CD4-positive, alpha-beta T cell treated with Interleukin-10 for 1 hour (primary cell): ENCODE results near the gene MARVELD3.
A peak's percentile ranks its signal among the peaks of the same experiment; 100 is the strongest.
"Not testable (repeated sequence)": the region's sequence is repeated elsewhere in the genome, so short reads cannot be mapped to it uniquely, and the experiment has no call there.

Experiments used
- DNase-seq: peaks from one replicate; pipeline ENCODE4 v3.0.0-alpha.2; 2020

The MARVELD3 gene

GRCh38 chr16:71626018-71626857 is at the start of gene MARVELD3:
TSS of gene MARVELD3 (plus strand) at chr16:71626184. CDS start at chr16:71626230, 46 bp downstream.
- DNase-seq, result peak; percentile 9

- DNase-seq, result no peak
Observed at GRCh38 chr16:71576971-71577370, 49.0 kb upstream of the MARVELD3 start, which contains the start of gene TAT. TSS of gene TAT (minus strand) at chr16:71577092. CDS start at chr16:71576415, 677 bp downstream.

DNA sequence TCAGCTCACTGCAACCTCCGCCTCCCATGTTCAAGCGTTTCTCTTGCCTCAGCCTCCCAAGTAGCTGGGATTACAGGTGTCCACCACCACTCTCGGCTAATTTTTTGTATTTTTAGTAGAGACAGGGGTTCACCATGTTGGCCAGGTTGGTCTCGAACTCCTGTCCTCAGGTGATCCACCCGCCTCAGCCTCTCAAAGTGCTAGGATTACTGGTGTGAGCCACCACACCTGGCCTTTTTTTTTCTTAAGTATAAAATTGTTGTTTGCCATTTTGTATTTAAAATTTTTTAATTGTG is 43.5 kb upstream of the MARVELD3 start:
- DNase-seq, result not testable (repeated sequence)

DNA sequence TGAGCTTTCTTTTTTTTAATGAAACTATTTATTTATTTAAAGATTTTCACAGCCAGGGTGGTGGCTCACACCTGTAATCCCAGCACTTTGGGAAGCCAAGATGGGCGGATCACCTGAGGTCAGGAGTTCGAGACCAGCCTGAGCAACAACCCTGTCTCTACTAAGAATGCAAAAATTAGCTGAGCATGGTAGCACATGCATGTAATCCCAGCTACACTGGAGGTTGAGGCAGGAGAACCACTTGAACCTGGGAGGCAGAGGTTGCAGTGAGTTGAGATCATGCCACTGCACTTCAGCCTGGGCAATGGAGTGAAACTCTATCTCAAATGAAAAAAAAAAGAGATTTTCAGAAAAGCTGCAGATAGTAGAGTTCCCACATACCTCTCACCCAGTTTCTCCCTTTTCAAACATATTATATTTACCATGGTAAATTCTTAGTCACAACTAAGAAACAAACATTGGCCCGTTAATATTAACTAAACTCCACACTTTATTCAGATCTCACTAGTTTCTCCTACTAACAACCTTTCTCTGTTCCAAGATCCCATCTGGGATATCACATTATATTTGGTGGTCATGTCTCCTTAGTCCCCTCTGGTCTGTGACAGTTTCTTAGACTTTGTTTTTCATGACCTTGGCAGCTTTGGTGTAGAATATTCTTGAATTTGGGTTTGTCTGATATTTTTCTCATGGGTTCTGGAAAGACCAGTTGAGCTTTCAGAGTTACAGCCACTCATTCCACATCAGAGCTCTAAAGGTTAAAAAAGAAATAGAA is 41.3 kb upstream of the MARVELD3 start:
- no peak for DNase-seq

- no peak for DNase-seq
Observed at GRCh38 chr16:71585318-71585703, 40.7 kb upstream of the MARVELD3 start.

DNA sequence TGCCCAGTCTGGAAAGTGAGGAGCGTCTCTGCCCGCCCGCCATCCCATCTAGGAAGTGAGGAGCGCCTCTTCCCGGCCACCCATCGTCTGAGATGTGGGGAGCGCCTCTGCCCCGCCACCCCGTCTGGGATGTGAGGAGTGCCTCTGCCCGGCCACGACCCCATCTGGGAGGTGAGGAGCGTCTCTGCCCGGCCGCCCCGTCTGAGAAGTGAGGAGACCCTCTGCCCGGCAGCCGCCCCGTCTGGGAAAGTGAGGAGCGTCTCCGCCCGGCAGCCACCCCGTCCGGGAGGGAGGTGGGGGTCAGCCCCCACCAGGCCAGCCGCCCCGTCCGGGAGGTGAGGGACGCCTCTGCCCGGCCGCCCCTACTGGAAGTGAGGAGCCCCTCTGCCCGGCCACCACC is 36.6 kb upstream of the MARVELD3 start:
- not testable (repeated sequence) for DNase-seq

DNA sequence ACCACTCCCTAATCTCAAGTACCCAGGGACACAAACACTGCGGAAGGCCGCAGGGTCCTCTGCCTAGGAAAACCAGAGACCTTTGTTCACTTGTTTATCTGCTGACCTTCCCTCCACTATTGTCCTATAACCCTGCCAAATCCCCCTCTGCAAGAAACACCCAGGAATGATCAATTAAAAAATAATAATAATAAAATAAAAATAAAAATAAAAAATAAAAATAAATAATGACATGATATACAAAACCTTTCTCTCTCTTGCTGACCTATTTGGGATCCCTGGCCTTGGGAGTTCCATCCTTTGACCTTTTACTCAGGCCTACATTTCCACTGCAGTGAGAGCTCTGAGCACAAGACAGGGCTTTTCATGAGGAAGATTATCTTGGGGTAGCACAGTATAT is 35.9 kb upstream of the MARVELD3 start:
- DNase-seq, result not testable (repeated sequence)

DNA sequence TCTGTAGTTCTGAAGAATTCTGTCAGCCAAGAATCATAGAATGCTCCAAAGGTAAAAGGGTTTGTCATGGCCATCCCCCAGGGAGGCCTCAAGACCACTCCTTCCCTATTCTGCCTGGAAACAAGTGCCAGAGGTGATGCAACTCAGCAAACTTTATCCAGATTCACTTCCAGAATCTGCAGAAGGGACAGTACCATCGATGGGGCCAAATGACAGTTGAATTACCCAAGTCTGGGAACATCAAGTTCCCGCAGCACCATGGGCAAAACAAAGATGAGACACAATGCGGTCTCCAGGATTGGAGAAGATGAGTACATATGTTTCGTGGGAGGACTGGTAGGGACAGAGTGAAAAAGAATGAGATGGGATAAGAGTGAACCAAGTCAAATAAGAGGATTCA is 35.4 kb upstream of the MARVELD3 start:
- no peak for DNase-seq

DNA sequence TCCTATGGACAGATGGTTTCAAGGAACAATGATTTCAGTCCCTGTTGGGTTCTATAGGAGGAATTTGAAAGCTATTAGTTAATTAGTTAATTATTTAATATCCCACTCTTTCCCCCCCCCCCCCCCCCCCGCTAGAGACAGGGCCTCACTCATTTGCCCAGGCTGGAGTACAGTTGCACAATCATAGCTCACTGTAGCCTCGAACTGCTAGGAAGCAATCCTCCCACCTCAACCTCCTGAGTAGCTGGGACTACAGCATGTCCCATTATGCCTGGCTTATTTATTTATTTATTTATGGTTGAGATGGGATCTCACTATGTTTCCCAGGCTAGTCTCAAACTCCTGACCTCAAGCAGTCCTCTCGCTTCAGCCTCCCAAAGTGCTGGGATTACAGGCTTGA is 34.1 kb upstream of the MARVELD3 start:
- DNase-seq, result no peak

DNA sequence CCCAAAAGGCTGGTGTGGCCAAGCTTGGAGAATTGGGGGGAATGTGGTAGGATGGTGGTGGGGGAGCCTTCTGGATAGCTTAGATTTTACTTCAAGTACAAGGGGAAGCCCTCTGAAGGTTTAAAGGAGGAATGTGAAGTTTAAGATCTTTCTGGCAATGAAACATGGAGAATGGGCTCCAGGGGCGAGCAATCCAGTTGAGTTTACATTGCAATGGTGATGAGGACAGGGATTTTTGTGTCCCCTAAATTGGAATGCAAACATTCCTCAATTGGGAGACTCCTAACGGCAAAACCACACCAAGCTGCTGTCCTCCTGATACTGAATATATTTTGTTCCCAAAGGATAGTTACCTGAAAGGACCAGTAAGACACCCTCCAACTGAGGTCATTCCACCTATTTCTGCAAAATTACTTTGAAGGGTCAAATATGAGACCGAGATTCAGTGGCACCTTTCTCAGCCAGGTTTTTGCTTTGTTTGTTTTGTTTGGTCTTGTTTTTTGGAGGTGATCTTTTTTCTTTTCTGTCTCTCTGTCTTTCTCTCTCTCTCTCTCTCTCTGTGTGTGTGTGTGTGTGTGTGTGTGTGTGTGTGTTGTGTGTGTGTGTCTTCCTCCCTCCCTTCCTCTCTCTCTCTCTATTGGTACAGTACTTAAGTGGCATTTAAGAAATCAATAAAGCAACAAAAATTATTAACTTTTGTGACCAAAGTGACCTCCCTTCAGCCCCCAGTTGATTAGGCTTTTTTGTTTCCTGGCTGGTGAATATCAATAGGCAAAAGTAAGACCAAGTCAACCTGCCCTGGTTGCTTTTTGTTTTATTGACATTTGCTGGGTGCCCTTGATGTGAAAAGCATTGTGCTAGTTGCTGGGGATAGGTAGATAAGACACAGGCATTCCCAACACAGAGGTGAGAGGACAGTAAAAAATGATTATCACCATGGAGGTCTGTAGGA is 32.7 kb upstream of the MARVELD3 start:
- no peak for DNase-seq

- DNase-seq, result no peak
Observed at GRCh38 chr16:71594000-71594646, 31.9 kb upstream of the MARVELD3 start.

DNA sequence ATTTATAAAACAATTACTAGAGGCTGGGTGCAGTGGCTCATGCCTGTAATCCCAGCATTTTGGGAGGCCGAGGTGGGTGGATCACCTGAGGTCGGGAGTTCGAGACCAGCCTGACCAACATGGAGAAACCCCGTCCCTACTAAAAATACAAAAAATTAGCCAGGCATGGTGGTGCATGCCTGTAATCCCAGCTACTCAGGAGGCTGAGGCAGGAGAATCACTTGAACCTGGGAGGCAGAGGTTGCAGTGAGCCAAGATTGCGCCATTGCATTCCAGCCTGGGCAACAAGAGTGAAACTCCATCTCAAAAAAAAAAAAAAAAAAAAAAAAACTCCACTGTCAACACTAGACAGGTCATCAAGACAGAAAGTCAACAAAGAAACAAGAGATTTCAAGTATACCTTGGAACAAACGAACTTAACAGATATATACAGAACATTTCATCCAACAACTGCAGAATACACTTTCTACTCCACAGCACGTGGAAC is 30.6 kb upstream of the MARVELD3 start:
- DNase-seq, result not testable (repeated sequence)

- not testable (repeated sequence) for DNase-seq
Observed at GRCh38 chr16:71598426-71598825, 27.6 kb upstream of the MARVELD3 start.

GRCh38 chr16:71600822-71601221 is 25.2 kb upstream of the MARVELD3 start:
- no peak for DNase-seq

DNA sequence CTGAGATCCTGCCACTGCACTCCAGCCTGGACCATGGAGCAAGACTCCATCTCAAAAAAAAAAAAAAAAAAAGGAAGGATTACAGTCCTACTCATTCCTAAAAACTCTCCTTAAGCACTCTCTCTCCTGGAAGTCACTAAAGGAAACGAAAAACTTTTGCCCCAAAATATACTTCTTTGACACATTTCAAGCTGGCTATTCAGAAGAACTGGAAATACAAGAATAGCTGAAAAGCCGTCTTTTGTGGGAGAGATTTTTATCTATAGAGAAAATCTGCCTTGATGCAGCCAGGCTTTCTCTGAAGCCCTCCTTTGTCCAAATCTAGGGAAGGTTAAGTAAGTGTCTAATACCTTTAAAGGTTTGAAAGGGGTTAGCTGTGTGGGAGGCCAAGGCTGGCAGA is 16.9 kb upstream of the MARVELD3 start:
- DNase-seq, result no peak

DNA sequence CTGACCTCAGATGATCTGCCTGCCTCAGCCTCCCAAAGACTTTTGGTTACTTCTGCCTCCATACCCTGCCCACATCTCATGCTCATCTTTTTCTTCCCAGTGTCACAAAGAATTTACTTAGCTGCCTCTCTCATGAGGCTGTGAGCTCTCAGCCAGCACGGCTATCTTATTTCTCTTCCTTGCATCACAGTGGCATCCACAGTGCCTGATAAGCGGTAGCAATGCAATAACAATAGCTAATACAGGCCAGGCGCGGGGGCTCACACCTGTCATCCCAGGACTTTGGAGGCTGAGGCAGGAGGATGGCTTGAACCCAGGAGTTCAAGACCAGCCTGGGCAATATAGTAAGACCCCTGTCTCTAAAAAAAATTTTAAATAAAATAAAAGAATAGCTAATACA is 15.5 kb upstream of the MARVELD3 start:
- no peak for DNase-seq

DNA sequence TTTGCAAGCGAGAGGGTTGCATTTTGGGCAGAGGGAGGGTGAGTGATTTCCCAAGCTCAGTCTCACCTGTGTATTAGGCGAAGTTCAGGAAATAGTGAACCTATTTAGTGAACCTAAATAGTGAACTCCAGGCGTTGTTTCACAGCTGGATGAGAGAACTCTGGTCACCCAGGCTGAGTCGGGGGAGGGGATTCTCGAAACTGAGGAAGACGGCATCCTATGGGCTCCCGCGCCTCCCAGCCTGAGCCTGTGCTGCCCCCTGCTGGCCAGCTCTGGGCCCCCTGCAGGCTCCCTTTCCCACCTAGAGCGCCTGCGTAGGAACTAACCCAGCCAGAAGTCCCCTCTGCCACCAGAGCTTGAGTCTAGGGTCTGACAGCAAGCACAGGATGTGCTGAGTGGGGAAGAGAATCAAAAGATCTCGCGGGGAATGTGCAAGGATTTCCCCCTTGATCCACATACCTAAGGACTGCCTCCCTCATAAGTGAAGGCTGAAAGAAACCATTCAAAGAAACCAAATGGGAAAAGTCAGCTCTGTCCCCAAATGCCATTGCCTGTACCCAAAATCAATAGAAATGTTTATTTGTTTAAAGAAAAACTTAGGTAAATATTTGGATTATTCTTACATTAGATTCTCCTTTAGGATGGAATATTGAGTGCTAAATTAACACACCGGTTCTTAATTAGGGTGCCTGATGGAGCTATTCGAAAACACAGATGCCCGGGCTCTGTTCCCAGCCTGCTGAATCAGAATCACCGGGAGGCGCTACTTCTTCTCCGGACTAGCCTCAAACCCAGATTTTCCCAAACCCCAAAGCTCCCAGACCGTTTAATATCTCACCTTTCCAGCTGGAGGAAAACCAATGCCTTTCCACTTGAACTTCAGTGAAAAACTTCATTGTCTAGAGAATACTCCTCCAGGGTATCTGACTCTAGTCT is 14.8 kb upstream of the MARVELD3 start:
- peak; percentile 73 for DNase-seq

GRCh38 chr16:71614956-71615355 is 11.0 kb upstream of the MARVELD3 start:
- DNase-seq, result not testable (repeated sequence)

DNA sequence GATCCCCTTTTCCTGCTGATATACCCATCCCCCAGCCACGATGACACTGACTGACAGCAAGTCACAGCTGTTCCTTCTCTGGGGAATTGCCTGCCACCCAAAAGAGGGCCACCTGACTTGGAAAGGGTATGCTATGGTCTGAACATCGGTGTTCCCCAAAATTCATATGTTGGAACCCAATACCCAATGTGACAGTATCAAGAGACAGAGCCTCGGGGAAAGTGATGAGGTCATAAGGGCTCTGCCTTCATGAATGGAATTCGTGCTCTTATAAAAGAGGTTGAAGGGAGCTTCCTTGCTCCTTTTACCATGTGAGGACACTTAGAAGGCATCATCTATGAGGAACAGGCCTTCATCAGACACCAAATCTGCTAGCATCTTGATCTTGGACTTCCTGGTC is 7.6 kb upstream of the MARVELD3 start:
- DNase-seq, result no peak

GRCh38 chr16:71622088-71622487 is 3.9 kb upstream of the MARVELD3 start:
- DNase-seq, result peak; percentile 30

GRCh38 chr16:71623597-71623996 is 2.4 kb upstream of the MARVELD3 start:
- no peak for DNase-seq
